ENCODE results near the gene PCDHB8.
"Not testable (repeated sequence)": the region's sequence is repeated elsewhere in the genome, so short reads cannot be mapped to it uniquely, and the experiment has no call there.

PCDHB8 gene

DNA sequence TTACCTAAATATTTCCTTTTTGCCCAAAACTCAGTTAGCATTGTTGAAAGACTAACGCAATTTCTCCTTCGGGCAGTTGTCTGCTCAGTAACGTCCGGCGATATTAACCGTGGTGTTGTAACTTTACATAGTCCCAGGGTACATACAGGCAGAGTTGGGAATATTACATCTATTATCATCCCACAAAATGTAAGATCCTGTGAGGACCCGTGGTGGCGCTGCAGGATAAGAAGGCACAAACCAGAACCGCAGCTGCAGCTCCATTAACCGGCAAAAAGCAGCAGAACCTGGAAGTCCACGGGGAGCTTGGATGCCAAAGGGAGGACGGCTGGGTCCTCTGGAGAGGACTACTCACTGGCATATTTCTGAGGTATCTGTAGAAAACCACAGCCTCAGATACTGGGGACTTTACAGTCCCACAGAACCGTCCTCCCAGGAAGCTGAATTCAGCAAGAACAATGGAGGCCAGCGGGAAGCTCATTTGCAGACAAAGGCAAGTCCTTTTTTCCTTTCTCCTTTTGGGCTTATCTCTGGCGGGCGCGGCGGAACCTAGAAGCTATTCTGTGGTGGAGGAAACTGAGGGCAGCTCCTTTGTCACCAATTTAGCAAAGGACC, at the start of gene PCDHB8:
Gene PCDHB8, plus strand, starts transcription at position 214 of the 615 bp plus-strand sequence. Its CDS starts 245 bp downstream, at position 459.
- DNase-seq, result not testable (repeated sequence)

DNA sequence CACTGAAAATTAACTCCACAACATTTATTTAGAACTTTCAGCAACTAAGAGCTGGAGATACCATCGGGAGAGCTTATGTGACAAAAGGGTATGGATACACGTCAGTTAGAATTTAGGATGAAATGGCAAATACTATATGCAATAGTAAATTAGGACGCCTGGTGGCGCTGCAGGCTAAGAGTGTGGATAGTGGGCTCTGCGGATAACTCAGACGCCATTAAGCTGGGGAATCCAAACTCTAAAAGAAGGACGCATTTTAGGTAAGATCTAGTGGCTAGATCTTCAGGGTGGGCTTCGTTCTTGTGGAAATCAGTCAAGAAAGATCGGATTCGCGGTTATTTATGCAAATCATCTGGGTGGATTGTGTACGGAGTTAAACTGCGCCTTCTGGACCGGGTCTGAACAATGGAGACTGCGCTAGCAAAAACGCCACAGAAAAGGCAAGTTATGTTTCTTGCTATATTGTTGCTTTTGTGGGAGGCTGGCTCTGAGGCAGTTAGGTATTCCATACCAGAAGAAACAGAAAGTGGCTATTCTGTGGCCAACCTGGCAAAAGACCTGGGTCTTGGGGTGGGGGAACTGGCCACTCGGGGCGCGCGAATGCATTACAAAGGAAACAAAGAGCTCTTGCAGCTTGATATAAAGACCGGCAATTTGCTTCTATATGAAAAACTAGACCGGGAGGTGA, 42.4 kb upstream of the PCDHB8 start, which contains the start of gene PCDHB5:
Gene PCDHB5, plus strand, starts transcription at position 177 of the 688 bp plus-strand sequence. Its CDS starts 229 bp downstream, at position 406.
- no peak for DNase-seq

DNA sequence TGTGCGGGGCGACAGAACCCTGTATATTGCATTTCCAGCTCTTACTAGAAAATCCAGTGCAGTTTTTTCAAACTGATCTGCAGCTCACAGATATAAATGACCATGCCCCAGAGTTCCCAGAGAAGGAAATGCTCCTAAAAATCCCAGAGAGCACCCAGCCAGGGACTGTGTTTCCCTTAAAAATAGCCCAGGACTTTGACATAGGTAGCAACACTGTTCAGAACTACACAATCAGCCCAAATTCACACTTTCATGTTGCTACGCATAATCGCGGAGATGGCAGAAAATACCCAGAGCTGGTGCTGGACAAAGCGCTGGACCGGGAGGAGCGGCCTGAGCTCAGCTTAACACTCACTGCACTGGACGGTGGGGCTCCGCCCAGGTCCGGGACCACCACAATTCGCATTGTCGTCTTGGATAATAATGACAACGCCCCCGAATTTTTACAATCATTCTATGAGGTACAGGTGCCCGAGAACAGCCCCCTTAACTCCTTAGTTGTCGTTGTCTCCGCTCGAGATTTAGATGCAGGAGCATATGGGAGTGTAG, 41.8 kb upstream of the PCDHB8 start:
- no peak for DNase-seq

DNA sequence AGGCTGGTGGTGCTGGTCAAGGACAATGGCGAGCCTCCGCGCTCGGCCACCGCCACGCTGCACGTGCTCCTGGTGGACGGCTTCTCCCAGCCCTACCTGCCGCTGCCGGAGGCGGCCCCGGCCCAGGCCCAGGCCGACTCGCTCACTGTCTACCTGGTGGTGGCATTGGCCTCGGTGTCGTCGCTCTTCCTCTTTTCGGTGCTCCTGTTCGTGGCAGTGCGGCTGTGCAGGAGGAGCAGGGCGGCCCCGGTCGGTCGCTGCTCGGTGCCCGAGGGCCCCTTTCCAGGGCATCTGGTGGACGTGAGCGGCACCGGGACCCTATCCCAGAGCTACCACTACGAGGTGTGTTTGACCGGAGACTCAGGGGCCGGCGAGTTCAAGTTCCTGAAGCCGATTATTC, 40.2 kb upstream of the PCDHB8 start:
- DNase-seq, result not testable (repeated sequence)

DNA sequence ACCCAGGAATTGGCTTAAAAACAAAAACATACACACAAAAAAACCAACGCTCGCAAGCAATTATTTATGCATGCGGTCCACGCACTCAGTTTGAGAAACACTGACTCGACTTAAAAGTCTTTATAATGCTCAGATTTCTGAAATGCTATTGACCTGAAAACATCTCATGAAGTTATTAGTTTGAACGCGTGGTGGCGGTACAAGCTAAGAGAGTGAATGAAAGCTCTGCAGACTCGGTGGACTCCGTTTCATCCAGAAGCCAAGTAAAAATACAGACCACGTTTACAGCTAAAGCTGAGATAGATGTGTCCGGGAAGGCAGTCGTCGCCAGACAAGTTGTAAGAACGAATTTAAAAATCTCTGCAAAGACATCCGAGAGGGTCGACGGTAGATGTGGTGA, 27.8 kb upstream of the PCDHB8 start, which contains the start of gene PCDHB6:
Gene PCDHB6, plus strand, starts transcription at position 246 of the 400 bp plus-strand sequence. CDS start 201 bp downstream, outside the sequence.
- DNase-seq, result no peak

DNA sequence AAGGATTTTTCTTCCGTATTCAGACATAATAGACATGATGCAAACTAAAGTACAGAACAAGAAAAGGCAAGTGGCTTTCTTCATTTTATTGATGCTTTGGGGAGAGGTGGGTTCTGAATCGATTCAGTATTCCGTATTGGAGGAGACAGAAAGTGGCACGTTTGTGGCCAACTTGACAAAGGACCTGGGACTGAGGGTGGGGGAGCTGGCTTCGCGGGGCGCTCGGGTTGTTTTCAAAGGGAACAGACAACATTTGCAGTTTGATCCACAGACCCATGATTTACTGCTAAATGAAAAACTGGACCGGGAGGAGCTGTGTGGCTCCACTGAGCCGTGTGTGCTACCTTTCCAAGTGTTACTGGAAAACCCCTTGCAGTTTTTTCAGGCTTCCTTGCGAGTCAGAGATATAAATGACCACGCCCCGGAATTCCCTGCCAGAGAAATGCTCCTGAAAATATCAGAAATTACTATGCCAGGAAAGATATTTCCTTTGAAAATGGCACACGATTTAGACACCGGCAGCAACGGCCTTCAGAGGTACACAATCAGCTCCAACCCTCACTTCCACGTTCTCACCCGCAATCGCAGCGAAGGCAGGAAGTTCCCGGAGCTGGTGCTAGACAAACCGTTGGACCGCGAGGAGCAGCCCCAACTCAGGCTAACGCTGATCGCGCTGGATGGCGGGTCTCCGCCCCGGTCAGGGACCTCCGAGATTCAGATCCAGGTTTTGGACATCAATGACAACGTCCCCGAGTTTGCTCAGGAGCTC, 27.2 kb upstream of the PCDHB8 start:
- DNase-seq, result no peak

GRCh38 chr5:141150993-141151325, 26.6 kb upstream of the PCDHB8 start:
- DNase-seq, result no peak

DNA sequence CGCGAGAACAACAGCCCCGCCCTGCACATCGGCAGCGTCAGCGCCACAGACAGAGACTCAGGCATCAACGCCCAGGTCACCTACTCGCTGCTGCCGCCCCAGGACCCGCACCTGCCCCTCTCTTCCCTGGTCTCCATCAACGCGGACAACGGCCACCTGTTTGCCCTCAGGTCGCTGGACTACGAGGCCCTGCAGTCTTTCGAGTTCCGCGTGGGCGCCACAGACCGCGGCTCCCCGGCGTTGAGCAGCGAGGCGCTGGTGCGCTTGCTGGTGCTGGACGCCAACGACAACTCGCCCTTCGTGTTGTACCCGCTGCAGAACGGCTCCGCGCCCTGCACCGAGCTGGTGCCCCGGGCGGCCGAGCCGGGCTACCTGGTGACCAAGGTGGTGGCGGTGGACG, 26.0 kb upstream of the PCDHB8 start:
- not testable (repeated sequence) for DNase-seq

DNA sequence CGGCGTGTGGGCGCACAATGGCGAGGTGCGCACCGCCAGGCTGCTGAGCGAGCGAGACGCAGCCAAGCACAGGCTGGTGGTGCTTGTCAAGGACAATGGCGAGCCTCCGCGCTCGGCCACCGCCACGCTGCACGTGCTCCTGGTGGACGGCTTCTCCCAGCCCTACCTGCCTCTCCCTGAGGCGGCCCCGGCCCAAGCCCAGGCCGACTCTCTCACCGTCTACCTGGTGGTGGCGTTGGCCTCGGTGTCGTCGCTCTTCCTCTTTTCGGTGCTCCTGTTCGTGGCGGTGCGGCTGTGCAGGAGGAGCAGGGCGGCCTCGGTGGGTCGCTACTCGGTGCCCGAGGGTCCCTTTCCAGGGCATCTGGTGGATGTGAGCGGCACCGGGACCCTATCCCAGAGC, 25.5 kb upstream of the PCDHB8 start:
- not testable (repeated sequence) for DNase-seq

DNA sequence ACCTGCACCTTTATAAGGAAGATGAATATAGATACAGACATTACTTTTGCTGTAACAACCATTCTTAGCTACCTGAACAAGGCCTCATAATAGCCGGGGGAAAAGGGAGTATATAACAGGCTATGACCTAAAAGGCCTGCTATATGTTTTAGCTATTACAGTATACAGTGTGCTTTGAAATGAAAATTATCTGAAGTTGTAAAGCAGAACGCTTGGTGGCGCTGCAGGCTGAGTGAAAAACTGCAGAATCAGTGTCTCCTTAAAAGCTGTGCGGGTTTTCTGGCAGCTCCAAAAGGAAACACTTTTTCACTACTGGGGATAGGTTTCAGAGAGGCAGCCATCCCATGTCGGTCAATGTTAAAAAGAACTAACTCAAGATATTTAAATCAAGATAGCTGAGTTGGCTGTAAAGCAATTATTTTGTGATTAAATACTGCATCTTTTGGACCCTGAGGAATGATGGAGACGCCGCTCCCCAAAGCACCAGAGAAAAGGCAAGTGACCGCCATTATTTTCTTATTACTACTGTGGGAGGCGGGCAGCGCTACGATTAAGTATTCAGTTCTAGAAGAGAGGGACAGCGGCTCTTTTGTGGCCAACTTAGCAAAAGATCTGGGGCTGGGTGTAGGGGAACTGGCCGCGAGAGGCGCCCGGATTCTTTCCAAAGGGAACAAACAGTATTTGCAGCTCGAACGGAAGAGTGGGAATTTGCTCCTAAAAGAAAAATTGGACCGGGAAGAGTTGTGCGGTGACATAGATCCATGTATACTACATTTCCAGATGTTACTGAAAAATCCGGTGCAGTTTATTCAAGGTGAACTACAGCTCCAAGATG, 21.8 kb upstream of the PCDHB8 start:
- no peak for DNase-seq

- DNase-seq, result not testable (repeated sequence)
These were observed 20.2 kb upstream of the PCDHB8 start for GRCh38 chr5:141157356-141157755.

GRCh38 chr5:141157901-141158300, 19.7 kb upstream of the PCDHB8 start:
- DNase-seq, result not testable (repeated sequence)

GRCh38 chr5:141172381-141173204, 5.0 kb upstream of the PCDHB8 start, which contains the start of gene PCDHB7:
PCDHB7 (plus strand) TSS chr5:141172644; CDS start chr5:141172836, 192 bp downstream.
- DNase-seq, result peak in 1 of 2 donors; percentile 18

GRCh38 chr5:141174291-141175104, 3.1 kb upstream of the PCDHB8 start:
- DNase-seq, result not testable (repeated sequence)

- DNase-seq, result no peak
These were observed 1.7 kb upstream of the PCDHB8 start for GRCh38 chr5:141175933-141176332.

GRCh38 chr5:141179371-141179770, 1.8 kb downstream of the PCDHB8 start:
- DNase-seq, result not testable (repeated sequence)

DNA sequence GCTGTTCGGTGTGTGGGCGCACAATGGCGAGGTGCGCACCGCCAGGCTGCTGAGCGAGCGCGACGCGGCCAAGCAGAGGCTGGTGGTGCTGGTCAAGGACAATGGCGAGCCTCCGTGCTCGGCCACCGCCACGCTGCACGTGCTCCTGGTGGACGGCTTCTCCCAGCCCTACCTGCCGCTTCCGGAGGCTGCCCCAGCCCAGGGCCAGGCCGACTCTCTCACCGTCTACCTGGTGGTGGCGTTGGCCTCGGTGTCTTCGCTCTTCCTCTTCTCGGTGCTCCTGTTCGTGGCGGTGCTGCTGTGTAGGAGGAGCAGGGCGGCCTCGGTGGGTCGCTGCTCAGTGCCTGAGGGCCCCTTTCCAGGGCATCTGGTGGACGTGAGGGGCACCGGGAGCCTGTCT, 2.3 kb downstream of the PCDHB8 start:
- DNase-seq, result not testable (repeated sequence)

GRCh38 chr5:141180313-141180712, 2.7 kb downstream of the PCDHB8 start:
- no peak for DNase-seq

- DNase-seq, result no peak
These were observed 4.7 kb downstream of the PCDHB8 start, which contains the start of gene PCDHB16 for GRCh38 chr5:141182248-141182647. PCDHB16 (plus strand) TSS chr5:141182387; CDS start chr5:141182560, 173 bp downstream.
